Measurements from ENCODE around the gene INAFM2.

The INAFM2 gene

GRCh38 chr15:40329804-40330203 is 6.3 kb downstream of the INAFM2 start:
- DNase-seq (ENCODE audit: low read depth): no peak

GRCh38 chr15:40330368-40330836 is 6.9 kb downstream of the INAFM2 start:
- DNase-seq (ENCODE audit: low read depth): peak; percentile 48

GRCh38 chr15:40331026-40331425 is 7.5 kb downstream of the INAFM2 start:
- no peak for DNase-seq (ENCODE audit: low read depth)

GRCh38 chr15:40331637-40332036 is 8.1 kb downstream of the INAFM2 start:
- no peak for DNase-seq (ENCODE audit: low read depth)

GRCh38 chr15:40332113-40332781 is 8.8 kb downstream of the INAFM2 start:
- no peak for DNase-seq (ENCODE audit: low read depth)

- DNase-seq (ENCODE audit: low read depth): no peak
These were observed 10.5 kb downstream of the INAFM2 start for GRCh38 chr15:40333922-40334492.

GRCh38 chr15:40334541-40334940 is 11.0 kb downstream of the INAFM2 start:
- DNase-seq (ENCODE audit: low read depth): no peak

GRCh38 chr15:40334941-40335795 is 11.7 kb downstream of the INAFM2 start:
- no peak for DNase-seq (ENCODE audit: low read depth)

- no peak for DNase-seq (ENCODE audit: low read depth)
These were observed 12.6 kb downstream of the INAFM2 start for GRCh38 chr15:40335938-40336743.

- no peak for DNase-seq (ENCODE audit: low read depth)
These were observed 13.2 kb downstream of the INAFM2 start for GRCh38 chr15:40336744-40337122.

- DNase-seq (ENCODE audit: low read depth): no peak
These were observed 14.1 kb downstream of the INAFM2 start for GRCh38 chr15:40337597-40337996.

GRCh38 chr15:40338041-40338657 is 14.7 kb downstream of the INAFM2 start:
- no peak for DNase-seq (ENCODE audit: low read depth)

GRCh38 chr15:40338921-40339620 is 15.6 kb downstream of the INAFM2 start:
- DNase-seq (ENCODE audit: low read depth): peak; percentile 84

- no peak for DNase-seq (ENCODE audit: low read depth)
These were observed 16.1 kb downstream of the INAFM2 start for GRCh38 chr15:40339621-40339945.

- peak; percentile 82 for DNase-seq (ENCODE audit: low read depth)
These were observed 16.7 kb downstream of the INAFM2 start for GRCh38 chr15:40340038-40340739.

- peak; percentile 83 for DNase-seq (ENCODE audit: low read depth)
These were observed 17.4 kb downstream of the INAFM2 start, which contains the start of gene CCDC9B for GRCh38 chr15:40340740-40341400. TSS of gene CCDC9B (minus strand) at chr15:40340939. CDS start at chr15:40340819, 120 bp downstream.

- DNase-seq (ENCODE audit: low read depth): no peak
These were observed 19.2 kb downstream of the INAFM2 start for GRCh38 chr15:40342416-40343320.

GRCh38 chr15:40343512-40343911 is 20.0 kb downstream of the INAFM2 start:
- peak; percentile 86 for DNase-seq (ENCODE audit: low read depth)

- no peak for DNase-seq (ENCODE audit: low read depth)
These were observed 20.7 kb downstream of the INAFM2 start for GRCh38 chr15:40344217-40344616.

All from GM04504 (cell line).